HEK293 (cell line): ENCODE results near the gene OR8D2.

Source experiments
- CTCF ChIA-PET: fragments of 350-600 bp; formaldehyde crosslinking; extraction: SDS; loops from one replicate; lab custom pipeline; 2021; ENCODE audit warnings: antibody characterized with exemption; lab: Yijun Ruan, JAX
- POLR2A ChIA-PET: fragments of 300-600 bp; formaldehyde crosslinking; extraction: SDS; loops from one replicate; lab custom pipeline; 2020; ENCODE audit warnings: antibody characterized with exemption, inconsistent platforms; lab: Yijun Ruan, JAX
- H3K27ac ChIP-seq: fragments of 200-500 bp; sonication (Bioruptor generic); 2 replicates; pipeline ENCODE4 v1.5.1; 2014; ENCODE audit warnings: low read depth, low read length, control low read depth, inconsistent platforms; ENCODE audit errors: extremely low read depth
- H3K36me3 ChIP-seq, 2 experiments: fragments of 200-500 bp in 1 of 2; sonication (Bioruptor generic) in 1 of 2; 1 replicate in 1 of 2; 2 replicates in 1 of 2; pipeline ENCODE4 v1.5.1; 2014 to 2017; ENCODE audit warnings: inconsistent platforms in 2 of 2, low read length in 2 of 2; ENCODE audit not compliant: control insufficient read depth in 2 of 2, insufficient read depth in 1 of 2
- H3K4me1 ChIP-seq: fragments of 200-500 bp; sonication (Bioruptor generic); 2 replicates; pipeline ENCODE4 v1.5.1; 2014; ENCODE audit warnings: mild to moderate bottlenecking, low read length, inconsistent platforms; ENCODE audit not compliant: control insufficient read depth, insufficient read depth
- H3K4me3 ChIP-seq: 2 replicates; pipeline ENCODE4 v1.5.1; 2011; ENCODE audit warnings: low read depth, mild to moderate bottlenecking, control low read depth, low read length, moderate library complexity
- H3K9me3 ChIP-seq: fragments of 200-500 bp; sonication (Bioruptor generic); 2 replicates; pipeline ENCODE4 v1.5.1; 2014; ENCODE audit warnings: low read depth, low read length, inconsistent platforms; ENCODE audit not compliant: control insufficient read depth, insufficient read depth
- KLF8 ChIP-seq: fragments of 450-650 bp; formaldehyde crosslinking; IDR thresholded peaks from 2 replicates; pipeline ENCODE4 v1.5.1; 2016; ENCODE audit warnings: missing biosample characterization, missing genetic modification characterization
- OVOL3 ChIP-seq: fragments of 450-650 bp; formaldehyde crosslinking; IDR thresholded peaks from 2 replicates; pipeline ENCODE4 v1.5.1; 2016; ENCODE audit warnings: missing biosample characterization, missing genetic modification characterization
- SCRT2 ChIP-seq: fragments of 450-650 bp; formaldehyde crosslinking; IDR thresholded peaks from 2 replicates; pipeline ENCODE4 v1.5.1; 2016; ENCODE audit warnings: missing biosample characterization, missing genetic modification characterization
- YY2 ChIP-seq: fragments of 450-650 bp; formaldehyde crosslinking; IDR thresholded peaks from 2 replicates; pipeline ENCODE4 v1.5.1; 2016; ENCODE audit warnings: missing biosample characterization, missing genetic modification characterization
- ZBTB20 ChIP-seq: fragments of 450-650 bp; formaldehyde crosslinking; IDR thresholded peaks from 2 replicates; pipeline ENCODE4 v1.5.1; 2016; ENCODE audit warnings: missing biosample characterization, missing genetic modification characterization
- ZNF133 ChIP-seq: fragments of 450-650 bp; formaldehyde crosslinking; IDR thresholded peaks from 2 replicates; pipeline ENCODE4 v1.5.1; 2016; ENCODE audit warnings: missing biosample characterization, missing genetic modification characterization
- ZNF140 ChIP-seq: fragments of 450-650 bp; formaldehyde crosslinking; IDR thresholded peaks from 2 replicates; pipeline ENCODE4 v1.5.1; 2016; ENCODE audit warnings: missing biosample characterization, missing genetic modification characterization
- ZNF146 ChIP-seq: fragments of 450-650 bp; formaldehyde crosslinking; IDR thresholded peaks from 2 replicates; pipeline ENCODE4 v1.5.1; 2016; ENCODE audit warnings: missing biosample characterization, missing genetic modification characterization
- ZNF555 ChIP-seq: fragments of 450-650 bp; formaldehyde crosslinking; conservative IDR thresholded peaks from 2 replicates; pipeline ENCODE4 v1.5.1; 2017; ENCODE audit warnings: missing biosample characterization, mild to moderate bottlenecking, missing genetic modification characterization, inconsistent platforms
- ZNF558 ChIP-seq: fragments of 450-650 bp; formaldehyde crosslinking; IDR thresholded peaks from 2 replicates; pipeline ENCODE4 v1.5.1; 2016; ENCODE audit warnings: missing biosample characterization, missing genetic modification characterization
- ZNF561 ChIP-seq: fragments of 450-650 bp; IDR thresholded peaks from 2 replicates; pipeline ENCODE4 v1.5.1; 2018; ENCODE audit warnings: missing biosample characterization, missing genetic modification characterization, borderline replicate concordance
- ZNF658 ChIP-seq: fragments of 450-650 bp; formaldehyde crosslinking; IDR thresholded peaks from 2 replicates; pipeline ENCODE4; 2016; ENCODE audit warnings: missing biosample characterization, missing genetic modification characterization
- ZNF792 ChIP-seq: fragments of 450-650 bp; formaldehyde crosslinking; IDR thresholded peaks from 2 replicates; pipeline ENCODE4 v1.5.1; 2016; ENCODE audit warnings: missing biosample characterization, missing genetic modification characterization
- ZNF837 ChIP-seq: fragments of 450-650 bp; formaldehyde crosslinking; IDR thresholded peaks from 2 replicates; pipeline ENCODE4 v1.5.1; 2016; ENCODE audit warnings: missing biosample characterization, missing genetic modification characterization
- ZSCAN16 ChIP-seq: fragments of 450-650 bp; formaldehyde crosslinking; IDR thresholded peaks from 2 replicates; pipeline ENCODE4 v1.5.1; 2016; ENCODE audit warnings: missing biosample characterization, missing genetic modification characterization
- TF ChIP-seq, protein P1 (sequence below): fragments of 450-650 bp; formaldehyde crosslinking; IDR thresholded peaks from 2 replicates; pipeline ENCODE4 v1.5.1; 2016; ENCODE audit warnings: missing biosample characterization, missing genetic modification characterization
- TF ChIP-seq, protein P2 (sequence below): fragments of 450-650 bp; formaldehyde crosslinking; IDR thresholded peaks from 2 replicates; pipeline ENCODE4 v1.5.1; 2016; ENCODE audit warnings: missing biosample characterization, missing genetic modification characterization
- TF ChIP-seq, protein P3 (sequence below): fragments of 450-650 bp; formaldehyde crosslinking; IDR thresholded peaks from 2 replicates; pipeline ENCODE4 v1.5.1; 2017; ENCODE audit warnings: missing biosample characterization, missing genetic modification characterization
- TF ChIP-seq, protein P4 (sequence below): fragments of 450-650 bp; formaldehyde crosslinking; IDR thresholded peaks from 2 replicates; pipeline ENCODE4 v1.5.1; 2016; ENCODE audit warnings: missing biosample characterization, missing genetic modification characterization
- TF ChIP-seq, protein P5 (sequence below): fragments of 450-650 bp; formaldehyde crosslinking; IDR thresholded peaks from 2 replicates; pipeline ENCODE4; 2016; ENCODE audit warnings: missing biosample characterization, missing genetic modification characterization

The OR8D2 gene

DNA sequence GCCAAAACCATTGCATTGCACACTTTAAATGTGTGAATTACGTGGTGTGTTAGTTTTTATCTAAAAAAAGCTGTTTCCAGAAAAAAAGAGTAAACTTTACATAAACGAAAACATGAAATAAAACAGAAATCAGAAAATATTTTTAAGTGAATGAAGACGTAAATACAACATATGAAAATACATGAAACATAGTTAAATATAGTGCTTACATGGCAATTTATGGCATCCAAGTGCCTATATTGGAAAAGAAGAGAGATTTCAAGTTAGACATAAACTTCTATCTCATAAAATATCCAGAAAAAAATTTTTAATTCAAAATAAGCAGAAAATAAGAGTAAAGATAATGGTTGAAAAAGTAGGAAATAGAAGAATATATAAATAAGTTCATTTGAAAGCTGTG lies 11.9 kb upstream of the OR8D2 start (continued):
- TF ChIP-seq, protein P1, sequence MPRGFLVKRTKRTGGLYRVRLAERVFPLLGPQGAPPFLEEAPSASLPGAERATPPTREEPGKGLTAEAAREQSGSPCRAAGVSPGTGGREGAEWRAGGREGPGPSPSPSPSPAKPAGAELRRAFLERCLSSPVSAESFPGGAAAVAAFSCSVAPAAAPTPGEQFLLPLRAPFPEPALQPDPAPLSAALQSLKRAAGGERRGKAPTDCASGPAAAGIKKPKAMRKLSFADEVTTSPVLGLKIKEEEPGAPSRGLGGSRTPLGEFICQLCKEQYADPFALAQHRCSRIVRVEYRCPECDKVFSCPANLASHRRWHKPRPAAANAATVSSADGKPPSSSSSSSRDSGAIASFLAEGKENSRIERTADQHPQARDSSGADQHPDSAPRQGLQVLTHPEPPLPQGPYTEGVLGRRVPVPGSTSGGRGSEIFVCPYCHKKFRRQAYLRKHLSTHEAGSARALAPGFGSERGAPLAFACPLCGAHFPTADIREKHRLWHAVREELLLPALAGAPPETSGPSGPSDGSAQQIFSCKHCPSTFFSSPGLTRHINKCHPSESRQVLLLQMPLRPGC (tag by site-specific recombination) = no peak
- TF ChIP-seq, protein P2, sequence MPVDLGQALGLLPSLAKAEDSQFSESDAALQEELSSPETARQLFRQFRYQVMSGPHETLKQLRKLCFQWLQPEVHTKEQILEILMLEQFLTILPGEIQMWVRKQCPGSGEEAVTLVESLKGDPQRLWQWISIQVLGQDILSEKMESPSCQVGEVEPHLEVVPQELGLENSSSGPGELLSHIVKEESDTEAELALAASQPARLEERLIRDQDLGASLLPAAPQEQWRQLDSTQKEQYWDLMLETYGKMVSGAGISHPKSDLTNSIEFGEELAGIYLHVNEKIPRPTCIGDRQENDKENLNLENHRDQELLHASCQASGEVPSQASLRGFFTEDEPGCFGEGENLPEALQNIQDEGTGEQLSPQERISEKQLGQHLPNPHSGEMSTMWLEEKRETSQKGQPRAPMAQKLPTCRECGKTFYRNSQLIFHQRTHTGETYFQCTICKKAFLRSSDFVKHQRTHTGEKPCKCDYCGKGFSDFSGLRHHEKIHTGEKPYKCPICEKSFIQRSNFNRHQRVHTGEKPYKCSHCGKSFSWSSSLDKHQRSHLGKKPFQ (tag by site-specific recombination) = no peak
- TF ChIP-seq, protein P3, sequence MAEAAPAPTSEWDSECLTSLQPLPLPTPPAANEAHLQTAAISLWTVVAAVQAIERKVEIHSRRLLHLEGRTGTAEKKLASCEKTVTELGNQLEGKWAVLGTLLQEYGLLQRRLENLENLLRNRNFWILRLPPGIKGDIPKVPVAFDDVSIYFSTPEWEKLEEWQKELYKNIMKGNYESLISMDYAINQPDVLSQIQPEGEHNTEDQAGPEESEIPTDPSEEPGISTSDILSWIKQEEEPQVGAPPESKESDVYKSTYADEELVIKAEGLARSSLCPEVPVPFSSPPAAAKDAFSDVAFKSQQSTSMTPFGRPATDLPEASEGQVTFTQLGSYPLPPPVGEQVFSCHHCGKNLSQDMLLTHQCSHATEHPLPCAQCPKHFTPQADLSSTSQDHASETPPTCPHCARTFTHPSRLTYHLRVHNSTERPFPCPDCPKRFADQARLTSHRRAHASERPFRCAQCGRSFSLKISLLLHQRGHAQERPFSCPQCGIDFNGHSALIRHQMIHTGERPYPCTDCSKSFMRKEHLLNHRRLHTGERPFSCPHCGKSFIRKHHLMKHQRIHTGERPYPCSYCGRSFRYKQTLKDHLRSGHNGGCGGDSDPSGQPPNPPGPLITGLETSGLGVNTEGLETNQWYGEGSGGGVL (tag by site-specific recombination) = no peak
- TF ChIP-seq ZNF792 (tag by site-specific recombination) = no peak
- TF ChIP-seq, all 188 proteins: peak for 0

DNA sequence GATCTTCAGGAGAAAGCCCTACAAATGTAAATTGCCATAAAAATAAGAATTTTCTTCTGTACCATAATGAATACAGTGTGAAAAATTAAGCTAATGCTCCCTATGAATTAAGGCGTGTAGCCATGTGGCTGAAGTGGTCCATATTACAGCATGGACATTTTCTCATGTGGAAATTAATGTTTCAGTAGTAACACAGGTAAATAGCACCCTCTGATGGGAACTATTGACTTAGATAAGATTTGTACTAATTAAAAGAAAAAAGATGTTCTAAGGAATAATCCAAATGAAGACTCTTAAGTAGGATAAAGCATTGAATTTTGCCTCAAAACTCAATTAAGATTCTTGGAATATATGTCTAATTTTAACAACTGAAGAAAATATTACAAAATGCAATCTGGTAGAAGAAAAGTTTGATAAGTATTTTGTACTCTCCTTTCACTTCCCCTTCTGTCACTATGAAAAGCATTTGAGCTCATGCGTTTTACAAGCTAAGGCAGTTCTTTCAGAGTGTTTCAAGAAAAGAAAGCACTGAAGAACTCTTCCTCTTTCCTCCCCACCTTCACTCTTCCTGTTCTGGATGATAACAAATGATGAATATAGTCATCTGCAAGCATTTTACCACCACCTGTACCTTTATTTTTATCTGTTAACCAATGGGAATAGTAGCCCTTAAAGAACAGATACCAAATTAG lies 9.9 kb upstream of the OR8D2 start:
- CTCF ChIA-PET = interaction anchor here (1.0 kb wide), 1 partner anchor 177 kb away, joined by 4 read pairs; no protein-coding TSS in a partner anchor
- POLR2A ChIA-PET = no interaction called here
- TF ChIP-seq YY2 (tag by site-specific recombination) = no peak
- TF ChIP-seq ZBTB20 (tag by site-specific recombination) = no peak
- TF ChIP-seq ZSCAN16 = no peak
- no peak for TF ChIP-seq ZNF140 (tag by site-specific recombination)
- no peak overlapping the region for H3K27ac ChIP-seq
- H3K9me3 ChIP-seq = no peaks in the 10 kb centered on the region
- H3K4me3 ChIP-seq = no peak overlapping the region
- H3K36me3 ChIP-seq = no peaks in the 10 kb centered on the region
- no peaks in the 10 kb centered on the region for H3K4me1 ChIP-seq

DNA sequence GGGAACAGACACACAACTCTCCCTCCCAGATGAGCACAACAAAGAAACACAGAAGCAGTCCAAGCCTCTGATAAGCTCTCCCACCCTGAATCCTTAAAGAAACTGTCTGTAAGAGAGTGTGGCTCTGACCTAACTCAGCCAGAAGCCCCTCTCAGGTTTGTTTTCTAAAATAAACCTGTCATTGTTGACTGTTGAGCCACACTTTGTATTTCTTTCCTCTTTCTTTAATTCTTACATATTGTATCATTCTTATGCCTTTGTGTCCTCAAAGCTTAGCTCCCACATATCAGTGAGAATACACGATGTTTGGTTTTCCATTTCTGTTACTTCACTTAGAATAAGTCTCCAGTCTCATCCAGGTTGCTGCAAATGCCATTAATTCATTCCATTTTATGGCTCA lies 7.8 kb upstream of the OR8D2 start:
- CTCF ChIA-PET = no interaction called here
- Histone ChIP-seq H3K36me3 (no peaks in the 10 kb centered on the region), H3K9me3 (no peaks in the 10 kb centered on the region), H3K4me1 (no peaks in the 10 kb centered on the region), H3K27ac (no peak overlapping the region), H3K4me3 (no peak overlapping the region)
- TF ChIP-seq, protein P4, sequence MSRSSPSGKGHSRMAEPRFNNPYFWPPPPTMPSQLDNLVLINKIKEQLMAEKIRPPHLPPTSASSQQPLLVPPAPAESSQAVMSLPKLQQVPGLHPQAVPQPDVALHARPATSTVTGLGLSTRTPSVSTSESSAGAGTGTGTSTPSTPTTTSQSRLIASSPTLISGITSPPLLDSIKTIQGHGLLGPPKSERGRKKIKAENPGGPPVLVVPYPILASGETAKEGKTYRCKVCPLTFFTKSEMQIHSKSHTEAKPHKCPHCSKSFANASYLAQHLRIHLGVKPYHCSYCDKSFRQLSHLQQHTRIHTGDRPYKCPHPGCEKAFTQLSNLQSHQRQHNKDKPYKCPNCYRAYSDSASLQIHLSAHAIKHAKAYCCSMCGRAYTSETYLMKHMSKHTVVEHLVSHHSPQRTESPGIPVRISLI (tag by site-specific recombination) = no peak
- TF ChIP-seq SCRT2 (no peak), ZNF555 (tag by site-specific recombination) (no peak), KLF8 (no peak), ZNF837 (no peak), ZNF133 (no peak), ZNF146 (tag by site-specific recombination) (no peak), OVOL3 (tag by site-specific recombination) (no peak), ZNF561 (no peak), ZNF558 (tag by site-specific recombination) (no peak), ZNF658 (tag by site-specific recombination) (no peak)
- TF ChIP-seq, protein P5, sequence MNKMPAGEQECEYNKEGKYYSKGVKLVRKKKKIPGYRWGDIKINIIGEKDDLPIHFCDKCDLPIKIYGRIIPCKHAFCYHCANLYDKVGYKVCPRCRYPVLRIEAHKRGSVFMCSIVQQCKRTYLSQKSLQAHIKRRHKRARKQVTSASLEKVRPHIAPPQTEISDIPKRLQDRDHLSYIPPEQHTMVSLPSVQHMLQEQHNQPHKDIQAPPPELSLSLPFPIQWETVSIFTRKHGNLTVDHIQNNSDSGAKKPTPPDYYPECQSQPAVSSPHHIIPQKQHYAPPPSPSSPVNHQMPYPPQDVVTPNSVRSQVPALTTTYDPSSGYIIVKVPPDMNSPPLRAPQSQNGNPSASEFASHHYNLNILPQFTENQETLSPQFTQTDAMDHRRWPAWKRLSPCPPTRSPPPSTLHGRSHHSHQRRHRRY (tag by site-specific recombination) = no peak
- POLR2A ChIA-PET = interaction anchor here (0.6 kb wide), 1 partner anchor 736 kb away, joined by 3 read pairs; the partner anchor contains the start of gene SLC37A2
